HL-60 (cell line): ENCODE data around the gene GCNT2.

ENCODE experiments used
- DNase-seq, 2 experiments: peaks; one replicate each; pipeline ENCODE4 v3.0.0-alpha.2; 2010 to 2020; ENCODE audit warnings: low read depth in 1 of 2, low spot score in 1 of 2
- H3K27ac ChIP-seq: fragments of 250-450 bp; sonication (Bioruptor Pico); replicated peaks from 2 replicates; pipeline ENCODE4 v1.5.1; 2020; ENCODE audit warnings: mild to moderate bottlenecking, moderate library complexity
- H3K27me3 ChIP-seq: fragments of 250-450 bp; sonication (Bioruptor Pico); 2 replicates; pipeline ENCODE4 v1.5.1; 2021; ENCODE audit warnings: mild to moderate bottlenecking, moderate library complexity; ENCODE audit not compliant: insufficient read depth, poor library complexity, severe bottlenecking
- H3K4me3 ChIP-seq: replicated peaks from 2 replicates; pipeline ENCODE4 v1.5.1; 2011; ENCODE audit warnings: mild to moderate bottlenecking, control low read depth, low read length; ENCODE audit not compliant: insufficient read depth
- CTCF ChIP-seq: IDR thresholded peaks from one replicate; pipeline ENCODE4 v1.5.1; 2011; ENCODE audit warnings: low read length, control low read depth, inconsistent platforms; ENCODE audit not compliant: insufficient read depth
- GABPA ChIP-seq: IDR thresholded peaks from 2 replicates; pipeline ENCODE4 v1.6.1; 2012; ENCODE audit warnings: low read depth
- POLR2AphosphoS5 ChIP-seq: IDR thresholded peaks from 2 replicates; pipeline ENCODE4 v1.6.1; 2012; ENCODE audit warnings: low read depth
- REST ChIP-seq: IDR thresholded peaks from 2 replicates; pipeline ENCODE4 v1.6.1; 2012; ENCODE audit warnings: low read depth; ENCODE audit not compliant: insufficient replicate concordance
- SPI1 ChIP-seq: IDR thresholded peaks from 2 replicates; pipeline ENCODE4 v1.6.1; 2012; ENCODE audit warnings: low read depth, mild to moderate bottlenecking, borderline replicate concordance

GCNT2 gene

DNA sequence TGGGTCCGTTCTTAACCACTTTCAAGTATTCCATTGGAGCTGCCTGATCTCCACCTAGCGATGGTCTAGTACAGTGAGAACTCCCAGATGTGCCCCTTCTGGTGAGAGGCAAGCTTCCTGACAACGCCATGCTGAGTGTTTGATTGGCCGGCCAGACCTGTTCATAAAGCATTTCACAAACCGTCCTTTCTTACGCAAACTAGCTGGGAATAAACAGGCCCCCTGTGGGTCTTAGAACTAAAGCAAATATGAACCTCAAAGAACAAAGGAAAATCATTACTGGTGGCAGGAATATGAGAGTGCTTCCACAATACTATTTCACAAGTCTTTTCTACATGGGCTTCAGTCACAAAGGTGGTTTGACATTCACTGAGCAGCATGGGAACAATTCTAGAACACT, 15.6 kb upstream of the GCNT2 start:
- no peak overlapping the region for H3K27ac ChIP-seq
- no peak for TF ChIP-seq GABPA
- TF ChIP-seq REST = no peak
- no peak for TF ChIP-seq POLR2AphosphoS5
- TF ChIP-seq SPI1 = no peak
- TF ChIP-seq CTCF = no peak
- no peak for DNase-seq
- H3K4me3 ChIP-seq = no peak overlapping the region
- H3K27me3 ChIP-seq = no peaks in the 10 kb centered on the region

DNA sequence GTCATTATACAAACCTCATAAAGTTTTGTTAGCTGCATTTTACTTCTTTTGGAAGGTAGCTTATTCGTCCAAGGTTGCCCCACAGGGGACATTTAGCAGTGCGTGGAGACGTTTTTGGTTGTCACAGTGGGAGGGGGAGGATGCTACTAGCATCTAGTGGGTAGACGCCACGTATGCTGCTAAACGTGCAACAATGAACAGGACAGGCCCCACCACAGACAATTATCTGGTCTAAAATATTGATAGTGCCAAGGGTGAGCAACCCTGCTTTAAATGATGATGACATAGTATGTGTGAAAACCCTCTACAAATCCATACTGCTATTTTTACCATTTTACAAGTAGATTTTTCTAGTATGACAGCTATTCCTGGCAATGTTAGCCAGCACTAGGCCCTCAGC, 13.9 kb upstream of the GCNT2 start:
- Histone ChIP-seq H3K27ac (no peak overlapping the region), H3K4me3 (no peak overlapping the region), H3K27me3 (no peaks in the 10 kb centered on the region)
- no peak for TF ChIP-seq REST
- no peak for TF ChIP-seq GABPA
- TF ChIP-seq SPI1 = no peak
- no peak for TF ChIP-seq CTCF
- TF ChIP-seq POLR2AphosphoS5 = no peak
- no peak for DNase-seq

DNA sequence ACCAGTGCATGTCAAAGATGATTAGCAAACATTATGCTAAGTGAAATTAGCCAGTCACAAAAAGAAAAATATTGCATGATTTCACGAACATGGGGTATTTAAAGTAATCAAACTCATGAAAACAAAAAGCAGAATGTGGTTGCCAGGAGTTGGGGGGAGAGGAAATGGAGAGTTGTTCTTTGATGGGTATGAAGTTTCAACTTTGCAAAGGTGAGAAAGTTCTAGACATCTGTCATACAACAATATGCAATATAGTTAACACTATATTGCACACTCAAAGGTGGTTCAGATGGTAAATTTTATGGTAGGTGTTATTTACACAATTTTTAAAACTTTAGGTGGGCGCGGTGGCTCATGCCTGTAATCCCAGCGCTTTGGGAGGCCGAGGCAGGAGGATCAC, 13.4 kb upstream of the GCNT2 start:
- no peak for DNase-seq

More for the DNA sequence above, 13.4 kb upstream of the GCNT2 start:
- no peak for TF ChIP-seq CTCF
- no peak for TF ChIP-seq GABPA
- TF ChIP-seq REST = no peak
- TF ChIP-seq SPI1 = no peak
- TF ChIP-seq POLR2AphosphoS5 = no peak
- Histone ChIP-seq H3K27ac (no peak overlapping the region), H3K4me3 (no peak overlapping the region), H3K27me3 (no peaks in the 10 kb centered on the region)
